Muscle of back (tissue), 11 donors: ENCODE results near the gene TRAPPC6A. TPM values are rescaled to one million over a fixed set of nuclear protein-coding genes. Genes with fewer than 3 reads are reported as not detected.

Source experiments
- DNase-seq, 3 donors: peaks; one replicate each; pipeline versions ENCODE4 v3.0.0 to v3.0.0-alpha.2; 2013
- polyA plus RNA-seq, 10 donors: library from polyadenylated mRNA; unstranded; fragments of 120-200 nt; gene quantifications; one replicate each; pipeline ENCODE4 v1.2.1, GENCODE V29; 2013; ENCODE audit not compliant: insufficient read length in 10 of 10

Gene TRAPPC6A
- polyA plus RNA-seq, 10 donors, result 15.3 to 28.5 (median 19.5) TPM

DNA sequence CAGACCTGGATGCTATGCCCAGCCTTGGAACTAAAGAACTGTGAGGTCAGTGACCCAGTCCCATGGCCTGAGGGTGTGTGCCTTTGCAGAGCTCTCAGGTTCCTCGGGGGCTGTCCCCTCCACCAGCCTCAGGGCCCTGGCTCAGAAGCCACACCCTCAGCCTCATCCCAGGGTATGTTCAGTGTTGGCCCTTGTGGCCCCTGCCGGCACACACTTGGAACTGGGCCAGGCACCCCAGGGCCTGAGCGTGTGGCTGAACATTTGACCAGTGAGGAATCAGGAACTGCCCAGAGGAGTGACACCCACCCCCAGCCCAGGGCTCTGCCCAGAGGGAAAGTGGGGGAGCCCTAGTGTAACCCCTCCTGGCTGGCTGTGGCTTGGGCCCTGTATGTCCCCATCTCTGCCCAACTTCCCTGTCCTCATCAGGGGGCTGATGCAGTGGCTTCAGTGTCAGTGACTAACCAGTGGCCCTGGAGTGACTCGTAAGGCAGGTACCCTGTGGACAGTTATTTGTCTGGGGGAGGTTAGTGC lies 27.2 kb downstream of the TRAPPC6A start:
- no peak for DNase-seq

DNA sequence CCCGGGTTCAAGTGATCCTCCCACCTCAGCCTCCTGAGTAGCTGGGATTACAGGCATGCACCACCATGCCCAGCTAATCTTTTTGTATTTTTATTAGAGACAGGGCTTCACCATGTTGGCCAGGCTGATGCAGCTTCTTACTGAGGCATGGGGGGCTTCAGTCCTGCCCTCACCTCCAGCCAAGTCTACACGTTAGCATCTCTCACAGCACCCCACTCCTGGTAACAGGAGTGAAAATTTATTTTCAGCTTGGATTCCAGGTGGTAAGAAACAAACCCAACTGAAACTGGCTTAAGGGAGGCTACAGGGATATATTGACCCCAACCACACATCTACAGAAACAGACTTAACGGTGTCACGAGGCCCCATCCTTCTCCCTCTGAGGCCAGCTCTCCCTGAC lies 27.9 kb downstream of the TRAPPC6A start:
- no peak for DNase-seq

DNA sequence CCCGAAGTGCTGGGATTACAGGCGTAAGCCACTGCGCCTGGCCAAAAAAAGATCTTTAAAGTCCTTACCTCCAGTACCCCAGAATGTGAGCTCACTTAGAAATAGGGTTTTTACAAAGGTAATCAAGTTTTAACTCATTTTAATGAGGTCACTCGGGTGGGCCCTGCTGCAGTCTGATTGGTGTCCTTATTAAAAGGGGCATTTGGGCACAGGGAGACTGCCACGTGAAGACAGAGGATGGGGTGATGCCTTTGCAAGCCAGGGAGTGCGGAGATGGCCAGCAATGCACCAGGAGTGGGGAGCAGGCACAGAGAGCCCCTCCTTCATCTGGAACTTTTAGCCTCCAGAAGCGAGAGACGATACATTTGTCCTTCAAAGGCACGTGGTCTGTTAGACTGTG lies 28.9 kb downstream of the TRAPPC6A start:
- no peak for DNase-seq

DNA sequence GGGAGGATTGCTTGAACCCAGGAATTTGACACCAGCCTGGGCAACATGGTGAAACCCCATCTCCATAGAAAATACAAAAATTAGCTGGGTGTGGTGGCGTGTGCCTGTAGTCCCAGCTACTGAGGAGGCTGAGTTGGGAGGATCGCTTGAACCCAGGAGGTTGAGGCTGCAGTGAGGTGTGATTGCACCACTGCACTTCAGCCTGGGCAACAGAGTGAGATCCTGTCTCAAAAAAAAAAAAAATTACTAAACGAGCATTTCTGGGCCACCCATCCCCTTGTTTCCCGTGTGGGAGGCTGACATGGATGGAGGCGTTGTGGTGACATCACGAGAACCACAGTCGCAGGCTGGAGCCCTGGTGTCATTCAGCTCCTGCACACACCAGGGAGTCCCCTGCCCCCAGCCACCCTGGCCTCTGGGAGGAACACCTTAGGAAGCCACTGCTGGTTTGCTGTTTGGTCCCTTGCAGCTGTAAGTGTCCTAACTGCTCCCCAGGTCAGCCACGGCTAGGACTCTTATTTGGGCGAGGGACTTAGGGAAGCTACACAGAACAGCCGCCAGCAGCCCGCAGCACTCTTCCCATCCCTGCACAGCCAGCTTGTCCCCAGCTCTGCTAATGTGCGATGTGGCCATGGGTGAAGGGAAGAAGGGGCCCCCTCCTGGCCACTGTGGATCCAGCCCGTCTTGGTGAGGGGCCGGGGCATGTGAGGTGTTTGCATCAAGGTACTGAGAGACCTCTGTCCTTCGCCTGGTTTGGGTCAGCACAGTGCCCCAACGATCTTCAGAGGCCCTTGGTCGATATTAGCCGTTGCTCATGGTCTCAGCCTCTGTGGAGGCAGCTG lies 30.0 kb downstream of the TRAPPC6A start:
- DNase-seq, result no peak

DNA sequence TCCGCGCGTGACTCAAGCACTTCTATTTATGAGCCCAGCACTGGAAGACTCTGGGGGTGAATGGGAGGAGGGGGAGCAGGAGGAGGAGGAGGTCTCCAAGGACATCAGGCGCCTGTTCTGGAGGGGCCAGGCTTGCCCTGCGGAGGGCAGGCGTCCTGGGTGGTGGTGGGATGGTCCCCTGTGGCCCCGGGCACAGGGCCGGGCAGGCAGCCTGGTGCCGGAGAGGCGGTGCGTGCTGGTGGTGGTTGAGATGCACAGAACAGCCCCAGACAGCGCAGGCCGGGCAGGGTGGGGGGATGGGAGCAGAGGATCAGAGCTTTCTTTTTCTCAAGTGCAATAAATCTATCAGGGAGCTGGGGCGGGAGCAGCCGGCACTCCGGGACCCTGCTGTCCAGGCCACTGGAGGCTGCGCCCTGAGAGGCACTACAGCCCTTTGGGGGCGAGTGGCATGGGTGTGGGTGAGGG lies 31.3 kb downstream of the TRAPPC6A start:
- DNase-seq, result no peak

DNA sequence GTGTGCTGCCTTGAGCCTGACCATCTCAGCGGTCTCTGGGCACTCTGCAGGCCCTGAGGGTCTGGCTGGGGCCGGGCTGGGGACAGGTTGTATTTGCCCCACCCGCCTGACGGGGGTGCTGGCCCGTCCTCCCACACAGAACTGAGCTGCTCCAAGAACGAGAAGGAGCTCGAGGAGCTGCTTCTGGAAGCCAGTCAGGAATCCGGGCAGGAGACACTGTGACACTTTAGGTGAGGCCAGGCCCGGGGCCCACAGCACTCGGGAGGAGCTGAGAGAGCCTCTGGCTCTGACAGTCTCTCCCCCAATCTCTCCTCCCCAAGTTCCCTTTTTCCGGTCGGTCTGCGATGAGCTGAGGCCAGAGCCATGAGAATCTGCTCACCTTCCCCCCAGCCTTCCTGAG lies 31.8 kb downstream of the TRAPPC6A start:
- DNase-seq, result no peak

DNA sequence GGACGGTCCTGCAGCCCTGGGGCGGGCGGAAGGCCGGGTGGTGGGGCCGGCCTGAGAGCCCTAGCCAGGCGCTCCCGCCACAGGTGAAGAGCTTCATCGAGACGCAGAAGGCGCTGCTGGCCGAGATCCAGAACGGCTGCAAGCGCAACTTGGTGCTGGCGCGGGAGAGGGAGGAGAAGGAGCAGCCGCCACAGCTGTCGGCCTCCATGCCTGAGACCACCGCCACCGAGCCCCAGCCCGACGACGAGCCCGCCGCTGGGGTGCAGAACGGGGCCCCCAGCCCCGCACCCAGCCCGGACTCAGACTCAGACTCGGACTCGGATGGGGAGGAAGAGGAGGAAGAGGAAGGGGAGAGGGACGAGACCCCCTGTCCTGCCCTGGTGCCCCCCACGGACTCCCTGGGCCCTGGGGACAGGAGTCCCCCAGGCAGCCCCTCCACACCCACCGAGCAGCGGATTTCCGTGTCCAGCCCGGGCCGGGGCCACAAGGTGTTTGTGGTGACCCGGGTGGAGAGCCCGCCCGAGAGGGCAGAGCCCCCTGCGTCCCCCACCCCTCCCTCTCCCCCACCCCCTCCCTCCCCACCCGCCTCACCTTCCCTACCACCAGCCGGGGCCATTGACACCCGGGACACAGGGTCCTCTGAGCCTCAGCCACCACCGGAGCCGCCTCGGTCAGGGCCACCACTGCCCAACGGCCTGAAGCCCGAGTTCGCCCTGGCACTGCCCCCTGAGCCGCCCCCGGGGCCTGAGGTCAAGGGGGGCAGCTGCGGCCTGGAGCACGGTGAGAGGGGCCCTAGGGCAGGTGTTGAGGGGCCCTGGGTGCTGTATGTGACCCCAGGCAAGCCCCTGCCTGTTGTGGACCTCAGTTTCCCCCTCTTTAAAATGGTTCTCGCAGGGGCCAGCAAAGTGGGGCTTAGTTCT lies 32.5 kb downstream of the TRAPPC6A start:
- DNase-seq, result no peak

DNA sequence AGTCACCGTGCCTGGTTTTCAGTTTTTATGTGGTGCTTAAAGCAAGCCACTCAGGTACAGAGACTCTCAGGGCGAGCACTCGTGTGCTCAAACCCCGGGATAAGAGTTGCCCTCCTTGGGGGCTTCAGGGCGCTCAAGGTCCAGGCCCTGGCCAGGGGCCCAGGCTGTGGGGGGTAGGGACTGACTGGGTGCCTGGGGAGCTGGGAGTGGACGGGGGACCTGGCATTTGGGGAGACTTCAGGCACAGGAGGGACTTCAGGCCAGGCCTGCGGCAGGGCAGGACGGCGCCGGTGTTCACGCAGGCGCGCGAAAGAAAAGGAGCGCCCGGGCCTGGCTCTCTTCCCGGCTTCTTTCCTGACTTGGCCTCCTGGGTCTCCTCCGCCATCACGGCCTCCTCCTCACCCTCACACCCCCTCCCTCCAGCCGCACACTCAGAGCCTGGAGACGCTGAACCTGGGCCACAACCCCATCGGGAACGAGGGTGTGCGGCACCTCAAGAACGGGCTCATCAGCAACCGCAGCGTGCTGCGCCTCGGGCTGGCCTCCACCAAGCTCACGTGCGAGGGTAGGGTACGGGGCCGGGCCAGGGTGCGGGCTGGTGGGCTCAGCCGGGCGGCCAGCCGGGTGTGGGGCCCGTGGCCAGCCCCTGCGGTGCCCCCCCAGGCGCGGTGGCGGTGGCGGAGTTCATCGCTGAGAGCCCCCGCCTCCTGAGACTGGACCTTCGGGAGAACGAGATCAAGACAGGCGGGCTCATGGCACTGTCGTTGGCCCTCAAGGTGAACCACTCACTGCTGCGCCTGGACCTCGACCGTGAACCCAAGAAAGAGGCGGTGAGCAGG lies 33.4 kb downstream of the TRAPPC6A start:
- no peak for DNase-seq

DNA sequence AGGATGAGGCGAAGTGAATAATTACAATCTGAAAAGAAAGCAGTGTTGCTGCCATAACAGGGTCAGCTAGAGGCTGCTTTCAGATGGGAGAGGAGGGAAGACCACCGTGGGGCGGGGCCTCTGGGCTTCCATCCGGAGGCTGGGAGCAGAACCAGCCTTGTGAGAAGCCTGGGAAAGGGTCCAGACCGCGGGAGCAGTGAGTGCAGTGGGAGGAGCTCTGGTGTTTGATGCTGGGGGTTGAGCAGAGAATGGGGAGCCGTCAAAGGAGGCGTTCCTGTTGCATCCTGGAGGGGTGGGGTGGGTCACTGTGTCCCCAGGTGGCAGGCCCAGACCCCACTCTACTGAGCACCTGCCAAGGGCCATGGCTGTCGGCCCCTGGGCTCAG lies 35.3 kb downstream of the TRAPPC6A start:
- peak in 1 of 3 donors; percentile 37 for DNase-seq

DNA sequence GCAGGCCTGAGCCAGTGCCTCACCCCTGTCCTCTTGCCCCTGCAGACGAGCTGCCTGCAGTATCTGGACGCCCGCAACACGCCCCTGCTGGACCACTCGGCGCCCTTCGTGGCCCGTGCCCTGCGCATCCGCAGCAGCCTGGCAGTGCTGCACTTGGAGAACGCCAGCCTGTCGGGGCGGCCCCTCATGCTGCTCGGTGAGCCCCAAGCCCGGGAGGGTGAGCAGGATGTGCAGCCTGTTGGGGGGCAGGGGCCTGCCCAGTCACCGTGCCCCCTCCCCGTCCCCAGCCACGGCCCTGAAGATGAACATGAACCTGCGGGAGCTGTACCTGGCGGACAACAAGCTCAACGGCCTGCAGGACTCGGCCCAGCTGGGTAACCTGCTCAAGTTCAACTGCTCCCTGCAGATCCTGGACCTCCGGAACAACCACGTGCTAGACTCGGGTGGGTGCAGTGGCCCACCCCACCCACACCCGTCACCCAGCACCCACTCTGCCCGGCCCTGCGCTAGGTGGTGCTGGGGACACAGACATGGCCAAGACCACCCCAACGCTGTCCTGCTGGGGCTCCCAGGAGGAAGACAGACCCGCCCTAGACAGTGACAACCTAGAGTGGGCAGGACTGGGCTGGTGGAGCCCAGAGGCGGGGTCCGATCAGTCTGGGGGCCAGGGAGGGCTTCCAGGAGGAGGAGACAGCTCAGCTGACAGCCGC lies 35.9 kb downstream of the TRAPPC6A start:
- DNase-seq, result no peak

DNA sequence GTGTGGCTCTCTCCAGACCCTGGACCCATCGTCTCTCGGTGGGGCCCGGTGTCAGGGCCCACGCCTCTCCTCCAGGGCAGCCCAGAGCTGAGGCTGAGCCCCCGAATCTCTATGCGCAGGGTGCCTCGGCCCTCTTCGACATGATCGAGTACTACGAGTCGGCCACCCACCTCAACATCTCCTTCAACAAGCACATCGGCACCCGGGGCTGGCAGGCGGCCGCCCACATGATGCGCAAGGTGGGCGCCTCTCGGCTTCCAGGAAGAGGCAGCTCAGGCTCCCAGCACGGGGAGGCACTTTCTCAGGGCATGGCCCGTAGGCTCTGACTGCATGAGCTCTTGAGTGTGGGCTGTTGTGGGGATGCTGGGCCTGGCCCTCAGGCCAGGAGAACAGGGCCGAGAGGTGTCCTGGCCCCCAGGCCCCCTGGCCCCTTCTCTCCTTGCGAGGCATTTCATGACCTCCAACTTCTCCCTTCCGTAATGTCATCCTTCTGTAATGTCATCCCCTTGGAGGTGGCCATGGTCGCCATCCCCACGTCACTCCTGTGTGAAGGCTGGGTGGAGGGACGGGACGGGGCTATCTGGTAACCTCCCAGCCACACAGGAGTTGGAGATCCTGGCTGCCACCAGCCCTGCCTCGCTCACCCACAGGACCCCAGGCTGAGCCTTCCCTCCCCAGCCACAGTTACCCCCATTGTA lies 36.7 kb downstream of the TRAPPC6A start:
- no peak for DNase-seq

DNA sequence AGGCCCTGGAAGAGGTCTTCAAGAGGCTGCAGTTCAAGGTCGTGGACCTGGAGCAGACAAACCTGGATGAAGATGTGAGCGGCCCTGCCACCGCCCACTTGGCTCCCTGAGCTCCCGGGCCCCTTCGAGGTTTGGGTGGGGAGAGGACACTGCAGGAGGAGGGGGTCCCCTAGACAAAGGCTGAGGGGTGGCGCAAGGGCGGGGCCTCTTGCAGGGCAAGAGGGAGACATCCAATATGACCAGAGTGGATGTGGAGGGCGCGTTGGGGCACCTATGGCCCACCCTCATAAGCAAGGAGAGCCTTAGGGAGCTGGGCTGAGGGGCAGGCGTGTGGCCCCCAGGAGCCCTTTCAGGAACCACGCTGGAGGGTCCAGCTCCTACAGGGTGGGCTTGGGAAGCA lies 37.5 kb downstream of the TRAPPC6A start:
- DNase-seq, result no peak

DNA sequence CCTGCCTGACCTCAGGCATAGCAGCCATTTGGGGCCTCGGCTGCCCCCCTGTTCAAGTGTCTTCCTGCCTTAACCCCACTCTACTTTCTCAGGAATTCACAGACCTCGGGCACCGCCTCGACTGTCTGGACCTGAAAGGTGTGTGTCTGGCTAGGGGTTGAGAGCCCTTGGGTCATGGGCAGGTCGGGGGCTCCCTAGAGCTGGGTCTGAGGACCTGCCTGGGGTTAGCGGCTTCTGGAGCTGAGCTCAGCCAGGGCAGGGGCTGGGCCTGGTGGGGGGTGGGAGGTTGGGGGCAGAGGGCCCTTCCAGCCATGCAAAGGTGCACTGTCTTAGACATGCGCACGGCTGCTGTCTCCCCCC lies 37.9 kb downstream of the TRAPPC6A start:
- no peak for DNase-seq

DNA sequence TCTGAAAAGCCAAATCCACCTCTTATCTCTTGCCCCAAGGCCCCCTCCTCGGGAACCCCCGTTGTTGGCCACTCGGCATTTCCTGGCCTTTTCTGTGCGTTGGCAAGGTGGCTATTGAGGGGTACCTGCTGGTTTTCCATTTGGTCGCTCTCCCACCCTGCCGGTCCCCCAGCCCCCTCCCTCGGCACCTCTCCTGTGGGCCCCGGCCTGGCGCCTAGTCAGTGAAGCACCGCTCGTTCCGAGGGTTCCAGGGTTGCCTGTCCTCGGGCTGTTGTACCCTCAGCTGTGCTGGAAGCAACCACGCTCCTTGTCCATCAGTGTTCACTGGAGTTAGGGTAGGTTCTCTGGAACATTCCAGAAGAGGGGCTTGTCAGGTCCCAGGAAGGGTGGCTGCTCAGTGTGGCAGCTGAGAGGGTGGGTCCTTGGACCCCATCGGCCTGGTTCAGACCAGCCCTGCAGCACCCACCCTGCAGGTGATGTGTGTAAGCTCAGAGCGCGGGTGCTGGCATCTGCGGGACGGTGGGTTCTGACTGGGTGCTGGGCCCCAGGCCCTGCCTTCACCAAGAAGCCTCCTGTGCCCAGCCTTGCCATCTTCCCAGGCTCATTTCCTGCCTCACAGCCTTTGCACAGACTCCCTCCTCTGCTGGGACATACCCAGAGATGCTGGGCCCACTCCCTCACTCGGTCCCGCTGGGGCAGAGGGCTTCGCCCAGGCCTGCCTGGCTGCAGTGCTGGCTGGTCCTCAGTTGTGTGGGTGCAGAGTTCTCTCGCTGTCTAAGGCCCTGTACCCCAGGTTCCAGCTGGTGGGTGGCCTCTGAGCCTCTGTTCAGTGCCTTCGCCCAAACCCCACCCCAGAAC lies 38.5 kb downstream of the TRAPPC6A start:
- DNase-seq, result no peak

DNA sequence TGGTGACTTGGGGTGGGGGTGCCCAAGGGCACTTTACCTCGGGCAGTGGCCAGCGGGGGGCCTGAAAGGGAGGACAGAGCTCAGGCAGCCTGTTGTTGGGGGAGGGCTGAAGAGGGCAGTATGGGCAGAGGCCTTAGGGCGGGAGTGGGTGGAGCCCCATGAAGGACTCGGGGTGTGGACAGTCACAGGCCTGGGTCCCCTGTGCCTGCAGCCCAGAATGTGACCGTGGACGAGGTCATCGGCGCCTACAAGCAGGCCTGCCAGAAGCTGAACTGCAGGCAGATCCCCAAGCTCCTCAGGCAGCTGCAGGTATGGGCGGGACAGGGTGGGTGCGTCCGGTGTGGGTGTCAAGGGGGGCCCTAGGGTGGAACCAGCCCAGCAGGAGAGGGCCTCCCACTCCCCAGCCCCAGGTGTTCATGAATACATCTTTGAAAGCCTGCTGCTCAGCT lies 39.7 kb downstream of the TRAPPC6A start:
- DNase-seq, result no peak

DNA sequence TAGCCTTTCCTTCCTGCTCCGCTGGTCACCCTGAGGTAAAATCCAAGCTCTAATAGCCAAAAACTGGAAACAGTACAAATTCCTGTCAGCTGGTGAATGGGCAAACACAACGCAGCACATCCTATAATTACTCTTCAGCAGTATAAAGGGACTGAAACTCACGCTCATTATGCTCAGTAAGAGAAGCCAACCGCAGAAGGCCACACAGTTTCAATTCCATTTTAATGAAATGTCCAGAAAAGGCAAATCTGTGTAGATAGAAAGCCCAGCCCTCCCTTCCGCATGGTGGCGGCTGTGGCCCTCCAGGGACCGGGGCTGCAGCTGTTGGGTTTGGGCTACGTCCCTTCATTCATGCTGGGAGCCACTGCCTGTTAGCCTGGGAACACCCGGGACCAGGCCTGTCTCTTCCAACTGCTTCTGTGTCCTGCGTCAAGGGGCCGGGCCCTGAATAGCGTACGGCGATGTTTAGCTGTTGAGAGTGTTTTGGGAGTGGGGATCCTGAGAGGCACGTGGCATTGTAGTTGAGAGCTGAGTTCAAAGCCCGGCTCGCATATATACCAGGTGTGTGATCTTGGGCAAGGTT lies 40.8 kb downstream of the TRAPPC6A start:
- DNase-seq, result peak; percentile 54 to 85 (median 61)

DNA sequence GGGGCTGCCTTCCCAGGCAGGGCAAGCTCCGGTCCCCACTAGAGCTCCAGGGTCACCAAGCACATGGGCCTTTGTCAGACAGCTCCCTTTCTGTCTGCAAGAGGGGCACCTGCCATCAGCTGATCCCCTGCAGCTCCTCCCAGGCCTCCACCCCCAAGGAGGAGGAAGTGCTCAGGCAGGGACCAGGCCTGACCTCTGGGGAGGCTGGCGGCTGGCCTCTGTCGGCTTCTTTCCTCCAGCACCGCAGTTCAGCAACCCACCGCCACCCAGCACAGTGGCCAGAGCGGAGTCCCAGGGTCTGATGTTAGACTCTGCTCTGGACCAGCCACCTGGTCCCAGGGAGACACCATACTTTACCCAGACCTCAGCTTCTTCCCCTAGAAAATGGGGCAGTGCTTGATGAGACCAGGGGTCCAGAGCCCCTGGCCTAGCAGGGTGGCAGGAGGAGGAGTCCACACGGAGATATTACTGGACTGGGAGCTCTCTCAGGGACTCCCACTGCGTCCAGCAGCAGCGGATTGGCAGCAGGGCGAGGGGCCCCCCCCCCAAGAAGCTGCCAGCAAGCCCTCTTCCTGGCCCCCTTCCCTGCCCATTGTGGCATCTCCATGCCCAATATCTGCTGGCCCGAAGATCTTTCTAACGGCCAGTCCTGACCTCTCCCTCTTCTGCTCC lies 41.4 kb downstream of the TRAPPC6A start:
- no peak for DNase-seq

DNA sequence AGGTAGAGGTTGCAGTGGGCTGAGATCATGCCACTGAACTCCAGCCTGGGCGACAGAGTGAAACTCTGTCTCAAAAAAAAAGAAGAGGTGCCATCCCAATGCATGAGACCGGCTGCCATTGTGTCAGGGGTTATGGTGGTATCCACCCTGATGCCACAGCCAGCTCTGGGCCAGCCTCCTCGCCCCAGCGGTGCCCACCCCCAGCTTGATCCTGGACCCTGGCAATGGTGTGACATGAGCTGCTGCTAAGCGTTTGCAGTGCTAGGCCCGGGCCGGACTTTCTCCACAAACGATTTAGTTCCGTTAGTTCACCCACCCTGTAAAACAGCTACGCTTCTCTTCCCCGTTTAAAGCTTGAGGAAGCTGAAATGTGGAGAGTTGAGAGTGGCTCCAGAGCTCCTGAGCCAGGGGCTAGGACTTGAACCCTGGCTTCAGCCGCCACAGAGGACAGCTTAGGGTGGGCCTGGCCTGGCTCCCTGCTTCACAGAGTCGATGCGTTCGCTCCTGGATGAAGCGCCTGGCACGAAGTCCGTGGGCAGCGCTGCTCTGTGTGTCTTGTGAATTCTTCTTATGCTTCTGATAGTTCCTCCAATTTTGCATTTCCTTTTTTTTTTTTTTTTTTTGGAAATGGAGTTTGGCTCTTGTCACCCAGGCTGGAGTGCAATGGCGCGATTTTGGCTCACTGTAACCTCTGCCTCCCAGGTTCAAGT lies 42.7 kb downstream of the TRAPPC6A start:
- DNase-seq, result no peak
